Right renal cortex interstitium (tissue), 3 donors: Measurements from ENCODE around the gene OPTC. TPM values are rescaled to one million over a fixed set of nuclear protein-coding genes. Genes with fewer than 3 reads are reported as not detected.
"Not testable (repeated sequence)": the region's sequence is repeated elsewhere in the genome, so short reads cannot be mapped to it uniquely, and the experiment has no call there.

Experiments
- DNase-seq, 3 donors: peaks; one replicate each; pipeline ENCODE4 v3.0.0-alpha.2; 2013; ENCODE audit warnings: low read depth in 3 of 3, low spot score in 2 of 3
- polyA plus RNA-seq, 3 donors: library from polyadenylated mRNA; unstranded; fragments of 120-200 nt; gene quantifications; one replicate each; pipeline ENCODE4 v1.2.1, GENCODE V29; 2013; ENCODE audit not compliant: insufficient read length in 3 of 3

The OPTC gene
- polyA plus RNA-seq, 3 donors = not detected

GRCh38 chr1:203513585-203514031 lies 19.7 kb downstream of the OPTC start:
- DNase-seq = no peak

- no peak for DNase-seq
Observed at GRCh38 chr1:203516184-203516583, 22.2 kb downstream of the OPTC start.

GRCh38 chr1:203516906-203517305 lies 23.0 kb downstream of the OPTC start:
- no peak for DNase-seq

GRCh38 chr1:203517426-203518110 lies 23.6 kb downstream of the OPTC start:
- DNase-seq = no peak

- not testable (repeated sequence) for DNase-seq
Observed at GRCh38 chr1:203518139-203518538, 24.2 kb downstream of the OPTC start.

GRCh38 chr1:203518541-203518940 lies 24.6 kb downstream of the OPTC start:
- DNase-seq = no peak

GRCh38 chr1:203519053-203519840 lies 25.3 kb downstream of the OPTC start:
- no peak for DNase-seq

GRCh38 chr1:203519896-203520295 lies 25.9 kb downstream of the OPTC start:
- no peak for DNase-seq

- no peak for DNase-seq
Observed at GRCh38 chr1:203520315-203520714, 26.4 kb downstream of the OPTC start.

- DNase-seq = no peak
Observed at GRCh38 chr1:203521074-203521794, 27.3 kb downstream of the OPTC start.

GRCh38 chr1:203521812-203522211 lies 27.9 kb downstream of the OPTC start:
- no peak for DNase-seq

GRCh38 chr1:203522237-203522636 lies 28.3 kb downstream of the OPTC start:
- no peak for DNase-seq

GRCh38 chr1:203523667-203524066 lies 29.7 kb downstream of the OPTC start:
- no peak for DNase-seq

GRCh38 chr1:203524152-203524551 lies 30.2 kb downstream of the OPTC start:
- DNase-seq = no peak

- DNase-seq = no peak
Observed at GRCh38 chr1:203524824-203525223, 30.9 kb downstream of the OPTC start.

- no peak for DNase-seq
Observed at GRCh38 chr1:203525685-203526084, 31.7 kb downstream of the OPTC start.

GRCh38 chr1:203526130-203526529 lies 32.2 kb downstream of the OPTC start:
- DNase-seq = no peak

GRCh38 chr1:203526572-203526971 lies 32.6 kb downstream of the OPTC start:
- no peak for DNase-seq

GRCh38 chr1:203527013-203527412 lies 33.1 kb downstream of the OPTC start:
- no peak for DNase-seq

GRCh38 chr1:203528063-203528462 lies 34.1 kb downstream of the OPTC start:
- no peak for DNase-seq
